GM19463 (cell line): ENCODE measurements around the gene CLCNKB.
"Not testable (repeated sequence)": the region's sequence is repeated elsewhere in the genome, so short reads cannot be mapped to it uniquely, and the experiment has no call there.

Experiments used
- ATAC-seq: cut with Tn5 transposase; IDR thresholded peaks from one replicate; pipeline ENCODE4 v1.9.1; 2021; ENCODE audit warnings: mild to moderate bottlenecking, moderate library complexity; ENCODE audit not compliant: unreplicated experiment

The CLCNKB gene

DNA sequence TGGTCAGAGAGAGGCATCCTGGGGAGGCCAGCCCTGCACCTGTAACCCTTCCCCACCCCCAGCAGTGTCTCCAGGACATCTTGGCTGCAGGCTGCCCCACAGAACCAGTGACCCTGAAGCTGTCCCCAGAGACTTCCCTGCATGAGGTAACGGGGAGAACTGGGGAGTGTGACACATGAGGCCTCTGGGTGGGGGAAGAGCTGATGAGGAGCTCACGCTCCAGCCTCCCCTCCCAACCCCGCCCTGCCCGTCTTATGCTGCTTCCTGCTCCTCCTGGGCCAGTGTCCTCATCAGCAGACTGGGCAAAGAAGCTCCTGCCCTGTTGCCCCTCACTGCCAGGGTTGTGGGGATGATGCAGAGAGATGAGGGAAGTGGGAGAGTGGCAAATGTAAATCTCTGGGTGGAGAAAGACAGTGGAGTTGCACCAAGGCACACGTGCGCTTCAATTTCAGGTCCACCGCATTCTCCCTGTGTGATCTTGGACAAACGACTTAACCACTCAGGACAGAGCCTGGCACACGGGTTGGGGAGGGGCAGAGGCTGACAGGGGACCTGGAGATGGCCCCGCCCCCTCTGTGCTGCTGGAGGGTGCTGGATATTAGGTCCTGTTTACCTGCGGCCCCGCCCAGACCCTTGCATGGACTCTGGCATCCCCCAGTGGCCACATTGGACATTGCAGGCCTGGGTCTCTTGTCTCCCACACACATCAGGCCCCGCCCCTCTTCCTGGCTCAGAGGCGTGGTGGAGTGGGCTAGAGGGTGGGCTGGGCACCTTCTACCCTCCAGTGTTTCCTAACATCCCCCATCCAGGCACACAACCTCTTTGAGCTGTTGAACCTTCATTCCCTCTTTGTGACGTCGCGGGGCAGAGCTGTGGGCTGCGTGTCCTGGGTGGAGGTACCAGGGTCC lies 12.3 kb downstream of the CLCNKB start:
- ATAC-seq: no peak

DNA sequence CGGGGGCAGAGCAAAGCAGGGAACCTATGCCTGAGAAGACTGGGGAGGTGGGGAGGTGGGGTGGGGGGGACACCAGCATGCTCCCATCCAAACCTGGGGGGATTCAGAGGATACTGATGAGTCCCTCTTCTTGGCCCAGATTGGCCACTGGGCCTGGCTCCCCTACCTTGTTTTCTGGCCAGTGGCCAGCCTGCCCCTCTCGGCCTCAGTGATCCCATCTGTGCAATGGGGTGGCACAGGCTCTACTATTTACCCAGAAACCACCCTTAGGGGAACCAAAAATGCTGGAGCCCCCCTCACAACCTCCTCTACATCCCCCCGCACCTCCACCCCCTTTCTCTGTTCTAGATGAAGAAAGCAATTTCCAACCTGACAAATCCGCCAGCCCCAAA lies 12.9 kb downstream of the CLCNKB start:
- ATAC-seq: not testable (repeated sequence)

DNA sequence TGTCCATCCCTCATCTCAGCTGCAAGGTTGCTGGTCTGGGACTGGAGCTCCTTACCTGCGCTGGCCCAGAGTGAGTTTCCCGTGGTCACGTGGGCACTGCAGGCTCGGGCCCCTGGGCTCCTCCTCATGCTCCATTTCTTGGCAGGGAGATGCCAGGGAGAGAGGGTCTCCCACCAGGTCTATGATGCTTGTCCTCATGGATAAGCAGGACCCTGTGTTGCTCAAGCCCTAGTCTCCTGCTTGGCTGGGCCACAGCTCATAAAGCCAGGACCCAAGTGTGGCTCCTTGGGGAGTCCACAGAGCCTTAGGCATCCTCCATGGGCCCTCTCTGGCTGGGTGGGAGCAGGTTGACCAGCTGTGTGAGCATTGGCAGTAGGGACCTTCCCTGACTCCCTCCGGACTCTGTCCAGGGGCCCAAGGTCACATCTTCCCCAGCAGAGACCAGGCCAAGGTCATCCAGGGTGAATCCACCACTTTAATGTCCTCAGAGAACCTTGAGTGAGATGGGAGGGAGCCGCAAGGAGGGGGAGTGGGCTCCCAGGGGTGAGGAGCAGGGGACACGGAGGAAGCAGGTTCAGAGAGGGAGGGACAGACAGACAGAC lies 13.8 kb downstream of the CLCNKB start:
- not testable (repeated sequence) for ATAC-seq

DNA sequence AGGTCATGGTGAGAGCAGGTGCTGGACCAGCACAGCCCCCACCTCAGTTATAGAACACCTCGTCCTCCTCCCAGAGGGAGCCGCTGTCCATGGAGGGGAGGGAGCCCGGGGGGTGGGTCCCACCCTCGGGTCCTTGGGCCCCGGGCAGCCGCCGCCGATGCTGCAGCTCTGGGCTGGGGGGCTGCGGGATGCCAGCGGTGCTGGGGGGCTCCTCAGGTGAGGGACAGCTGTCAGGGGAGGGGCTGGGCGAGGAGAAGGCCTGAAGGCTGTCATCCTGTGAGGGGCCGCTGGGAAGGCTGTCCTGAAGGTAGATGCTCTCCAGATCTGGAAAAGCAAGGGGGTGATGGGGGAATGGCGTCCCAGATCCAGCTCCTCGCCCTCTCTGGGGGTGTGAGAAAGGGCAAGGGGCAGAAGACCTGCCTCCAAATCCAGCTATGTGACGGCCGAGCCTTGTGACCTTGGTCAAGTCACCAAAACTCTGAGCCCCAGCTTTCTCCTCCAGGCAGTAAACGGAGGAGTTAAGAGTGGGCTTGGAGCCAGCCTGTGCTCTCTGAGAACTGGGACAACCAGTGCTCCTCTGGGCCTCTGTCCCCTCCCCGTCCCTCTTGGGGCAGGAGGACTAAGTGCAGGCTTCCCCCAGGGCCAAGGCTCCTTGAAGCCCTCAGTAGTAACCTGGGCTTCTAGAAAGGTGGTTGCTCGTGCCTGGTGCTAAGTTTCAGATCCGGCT lies 15.0 kb downstream of the CLCNKB start:
- not testable (repeated sequence) for ATAC-seq

DNA sequence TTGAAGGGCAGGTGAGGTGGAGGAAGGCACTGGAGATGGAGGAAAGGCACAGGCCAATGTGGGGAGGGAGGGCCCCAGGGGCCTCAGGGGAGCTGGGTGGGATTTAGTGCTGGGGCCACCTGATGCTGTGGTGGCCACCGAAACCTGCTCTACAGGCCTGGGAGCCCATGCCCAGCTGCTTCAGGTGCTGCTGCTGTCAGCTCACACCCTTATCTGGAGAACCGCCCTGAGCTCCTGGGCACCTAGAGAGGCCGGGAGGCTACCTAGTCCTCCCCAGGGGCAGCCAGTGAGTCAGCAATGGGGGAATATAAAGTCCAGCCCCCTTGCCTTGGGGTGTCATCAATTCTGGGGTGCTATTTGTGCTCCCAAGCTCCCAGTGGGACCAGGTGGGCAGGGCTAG lies 17.7 kb downstream of the CLCNKB start:
- no peak for ATAC-seq

DNA sequence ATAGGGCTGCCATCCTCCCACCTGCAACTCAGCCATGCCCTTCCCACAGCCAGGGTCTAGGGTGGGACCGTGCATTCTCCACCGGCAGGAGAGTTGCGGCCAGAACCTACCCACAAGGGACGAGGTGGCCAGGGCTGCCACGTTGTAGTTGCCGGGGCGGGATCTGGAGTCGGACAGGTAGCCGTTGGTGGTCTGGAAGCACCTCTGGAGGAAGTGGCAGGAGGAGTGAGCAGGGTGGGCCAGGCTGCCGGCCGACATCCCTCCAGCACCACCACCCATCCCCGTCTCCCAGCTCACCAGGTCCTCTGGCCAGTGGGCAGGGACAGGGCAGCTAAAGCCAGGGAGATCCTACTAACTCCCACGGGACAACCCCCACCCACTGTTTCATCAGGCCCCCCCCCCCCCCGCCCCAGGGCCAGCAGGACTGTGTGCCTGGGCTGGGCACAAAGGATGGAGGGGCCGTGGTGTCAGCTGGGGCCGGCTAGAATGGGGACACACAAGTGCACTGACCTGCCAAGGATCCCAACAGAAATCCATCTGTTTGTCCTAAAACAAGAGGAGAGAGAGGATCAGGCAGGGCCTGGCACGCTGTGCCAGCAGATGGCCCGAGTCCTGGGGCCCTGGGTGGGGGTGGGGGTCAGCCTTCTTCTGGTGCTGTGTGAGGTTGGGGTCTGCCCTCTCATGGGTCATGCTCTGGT lies 18.6 kb downstream of the CLCNKB start:
- ATAC-seq: not testable (repeated sequence)

DNA sequence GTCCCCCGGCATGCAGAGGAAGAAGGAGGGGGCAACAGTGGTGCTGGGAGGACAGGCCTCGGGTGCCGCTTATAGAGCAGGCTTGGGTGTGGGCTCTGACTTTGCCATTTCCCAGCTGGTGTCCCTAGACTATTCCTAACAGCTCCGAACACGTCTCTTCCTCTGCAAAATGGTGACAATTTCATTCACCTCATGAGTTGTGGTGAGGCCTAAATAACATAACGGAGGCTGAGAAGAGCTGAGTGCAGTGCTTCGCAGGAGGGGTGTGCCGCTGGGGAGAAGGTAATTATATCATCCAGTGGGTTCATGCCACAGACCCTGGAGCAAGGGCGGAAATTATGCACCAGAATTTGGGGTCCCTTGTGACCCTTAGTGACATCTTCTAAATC lies 19.1 kb downstream of the CLCNKB start:
- ATAC-seq: not testable (repeated sequence)

DNA sequence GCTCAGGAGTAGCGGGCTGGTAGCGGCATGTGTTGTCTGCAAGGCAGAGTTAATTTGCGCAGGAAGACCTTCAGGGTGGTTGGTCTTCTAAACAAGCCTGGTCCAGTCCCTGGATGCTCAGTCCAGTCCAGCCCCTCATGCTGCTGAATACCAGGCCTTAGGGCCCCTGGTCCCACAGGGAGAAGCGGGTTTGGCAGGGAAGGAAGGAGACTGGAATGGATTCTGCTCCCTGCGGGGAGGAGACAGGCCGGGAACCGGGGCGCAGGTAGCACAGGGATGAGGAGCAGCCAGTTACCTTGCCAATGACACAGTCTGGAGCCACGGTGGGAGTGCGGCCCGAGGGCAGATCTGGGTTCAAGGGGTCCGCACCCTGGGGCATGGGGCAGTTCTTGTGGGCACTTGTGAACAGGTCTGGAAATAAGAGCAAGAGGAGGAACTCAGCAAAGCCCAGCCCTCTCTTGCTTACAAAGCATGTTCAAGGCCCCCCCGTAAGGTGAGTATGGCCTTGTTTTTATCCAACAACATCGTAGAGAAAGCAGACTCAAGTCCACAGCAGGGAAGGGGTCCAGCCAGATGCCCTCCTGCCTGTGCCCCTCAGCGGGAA lies 19.7 kb downstream of the CLCNKB start:
- ATAC-seq: no peak

DNA sequence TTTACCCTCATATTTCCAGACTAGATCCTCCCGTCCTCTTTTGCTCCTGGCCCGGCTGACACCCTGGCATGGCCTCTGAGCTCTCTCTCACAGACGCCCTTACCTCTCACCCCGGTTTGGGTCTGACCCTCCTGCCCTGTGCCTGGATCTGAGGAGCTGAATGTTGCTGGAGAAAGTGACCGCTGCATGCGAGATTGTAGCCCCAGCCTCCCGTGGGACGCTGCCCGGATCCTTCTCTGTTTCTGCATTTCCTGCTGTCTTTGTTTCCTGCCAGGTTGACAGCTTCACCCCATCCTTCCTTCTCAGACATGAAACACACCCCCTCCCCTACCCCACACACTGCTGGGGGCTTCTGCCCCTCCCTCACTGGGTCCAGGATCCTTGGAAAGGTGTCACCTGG lies 20.3 kb downstream of the CLCNKB start:
- no peak for ATAC-seq

DNA sequence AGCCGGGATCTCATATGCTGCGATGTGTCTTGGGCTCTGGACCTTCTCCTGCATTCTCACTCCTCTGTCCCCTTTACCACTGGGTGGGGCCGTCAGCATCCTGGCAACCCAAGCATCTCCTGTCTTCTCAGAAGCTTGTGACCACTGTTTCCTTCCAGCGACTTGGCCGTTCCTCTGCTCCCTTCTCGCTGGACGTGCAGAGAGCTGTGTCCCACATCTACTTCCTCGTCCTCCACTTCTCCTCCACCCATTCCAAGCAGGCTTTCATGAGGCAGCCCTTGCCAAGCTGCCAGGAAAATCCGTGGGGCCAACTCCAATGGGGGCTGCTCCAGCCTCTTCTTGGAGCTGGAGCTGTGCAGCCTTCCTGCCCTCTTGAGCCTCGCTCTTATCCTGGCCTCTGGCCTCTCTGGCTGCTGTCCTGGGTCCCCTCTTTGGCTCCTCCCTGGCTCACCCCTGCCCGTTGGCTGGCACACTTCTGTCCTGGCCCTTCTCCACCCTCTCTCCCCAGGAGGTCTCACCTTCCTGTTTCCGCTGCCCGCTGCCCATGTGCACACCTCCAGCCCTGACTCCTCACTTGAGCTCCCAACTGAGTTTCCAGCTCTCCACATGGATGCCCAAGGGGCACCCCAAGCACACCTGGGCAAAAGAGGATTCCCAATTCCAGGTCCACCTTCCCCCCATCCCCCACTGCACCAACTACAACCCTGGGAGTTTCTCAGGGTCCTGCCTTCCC lies 21.1 kb downstream of the CLCNKB start:
- no peak for ATAC-seq

DNA sequence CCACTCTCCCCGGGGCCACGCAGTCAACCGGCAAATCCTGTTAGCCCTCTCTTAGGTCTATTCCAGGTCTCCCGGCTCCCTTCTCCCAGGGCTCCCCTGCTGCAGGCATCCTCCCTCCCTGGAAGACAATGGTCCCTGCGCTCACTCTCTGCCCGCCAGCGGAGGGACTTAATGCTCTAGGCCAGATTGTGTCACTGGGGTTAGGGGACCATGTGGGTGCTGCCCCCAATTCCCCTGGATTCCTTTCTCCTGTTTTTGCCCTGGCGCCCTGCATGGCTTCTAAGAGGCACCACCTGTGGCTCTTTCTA lies 21.6 kb downstream of the CLCNKB start:
- ATAC-seq: no peak

DNA sequence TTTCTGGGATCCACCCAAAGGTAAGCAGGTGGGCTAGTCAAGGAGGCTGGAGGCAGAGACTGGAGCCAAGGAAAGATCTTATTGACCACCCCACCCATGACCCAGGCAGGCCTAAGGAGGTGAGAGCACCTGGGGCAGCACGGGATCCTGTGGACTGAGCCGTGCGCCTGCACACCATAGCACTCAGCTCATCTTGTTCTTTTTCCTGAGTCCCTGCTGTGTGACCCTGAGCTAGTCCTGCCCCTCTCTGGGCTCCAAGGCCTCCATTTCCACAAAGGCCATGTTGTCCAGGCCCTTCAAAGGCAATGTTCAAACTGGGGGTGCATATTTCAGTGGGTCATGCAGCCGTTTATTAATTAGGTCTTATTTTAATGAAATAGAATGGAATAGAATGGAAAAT lies 22.7 kb downstream of the CLCNKB start:
- ATAC-seq: no peak

DNA sequence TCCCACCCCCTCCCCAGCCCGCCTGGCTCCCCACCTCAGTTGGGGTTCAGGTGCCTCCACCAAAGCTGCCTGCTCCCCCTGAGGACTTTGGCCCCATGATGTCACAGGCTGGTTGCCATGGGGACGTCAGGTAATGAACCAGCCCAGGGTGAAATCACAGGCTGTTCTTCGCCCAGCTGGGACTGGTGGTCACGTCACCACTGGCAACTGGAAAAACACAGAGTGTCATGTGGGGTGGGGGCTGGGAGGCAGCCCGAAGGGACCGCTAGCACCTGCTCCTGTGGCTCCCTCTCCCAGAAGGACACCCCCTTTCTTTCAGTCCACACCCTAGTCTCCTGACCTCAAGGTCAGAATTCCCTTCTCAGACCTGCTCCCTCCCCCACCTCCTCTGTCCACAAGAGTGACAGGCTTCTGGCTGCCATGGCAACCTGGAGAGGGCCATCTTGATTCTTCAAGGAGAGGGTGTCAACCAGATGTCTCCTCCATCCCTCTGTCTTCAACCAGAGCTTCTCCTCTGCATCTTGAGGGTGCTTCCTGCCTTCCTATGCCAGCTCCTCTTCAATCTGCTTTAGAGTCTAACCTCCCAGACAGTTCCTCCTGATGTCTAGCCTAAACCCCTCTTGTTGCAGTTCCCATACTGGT lies 23.7 kb downstream of the CLCNKB start:
- no peak for ATAC-seq

DNA sequence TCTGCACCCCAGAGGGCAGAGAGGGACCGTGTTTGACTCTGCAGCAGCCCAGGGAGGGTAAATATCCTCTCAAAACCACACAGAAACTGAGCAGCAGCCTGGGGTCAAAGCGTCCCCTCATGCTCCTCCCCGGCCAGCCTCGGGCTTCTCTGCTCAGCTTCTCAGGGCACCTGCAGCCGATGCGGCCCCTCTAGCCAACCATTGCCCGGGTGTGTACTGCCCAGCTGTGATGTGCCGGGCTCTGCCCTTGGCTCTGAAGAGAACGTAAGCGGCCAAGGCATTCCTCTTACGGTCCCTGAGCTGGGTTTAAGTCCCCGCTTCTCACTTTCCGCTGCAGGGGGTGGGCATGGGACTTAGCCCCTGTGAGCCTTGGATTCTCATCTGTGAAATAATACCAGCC lies 24.4 kb downstream of the CLCNKB start:
- ATAC-seq: no peak

DNA sequence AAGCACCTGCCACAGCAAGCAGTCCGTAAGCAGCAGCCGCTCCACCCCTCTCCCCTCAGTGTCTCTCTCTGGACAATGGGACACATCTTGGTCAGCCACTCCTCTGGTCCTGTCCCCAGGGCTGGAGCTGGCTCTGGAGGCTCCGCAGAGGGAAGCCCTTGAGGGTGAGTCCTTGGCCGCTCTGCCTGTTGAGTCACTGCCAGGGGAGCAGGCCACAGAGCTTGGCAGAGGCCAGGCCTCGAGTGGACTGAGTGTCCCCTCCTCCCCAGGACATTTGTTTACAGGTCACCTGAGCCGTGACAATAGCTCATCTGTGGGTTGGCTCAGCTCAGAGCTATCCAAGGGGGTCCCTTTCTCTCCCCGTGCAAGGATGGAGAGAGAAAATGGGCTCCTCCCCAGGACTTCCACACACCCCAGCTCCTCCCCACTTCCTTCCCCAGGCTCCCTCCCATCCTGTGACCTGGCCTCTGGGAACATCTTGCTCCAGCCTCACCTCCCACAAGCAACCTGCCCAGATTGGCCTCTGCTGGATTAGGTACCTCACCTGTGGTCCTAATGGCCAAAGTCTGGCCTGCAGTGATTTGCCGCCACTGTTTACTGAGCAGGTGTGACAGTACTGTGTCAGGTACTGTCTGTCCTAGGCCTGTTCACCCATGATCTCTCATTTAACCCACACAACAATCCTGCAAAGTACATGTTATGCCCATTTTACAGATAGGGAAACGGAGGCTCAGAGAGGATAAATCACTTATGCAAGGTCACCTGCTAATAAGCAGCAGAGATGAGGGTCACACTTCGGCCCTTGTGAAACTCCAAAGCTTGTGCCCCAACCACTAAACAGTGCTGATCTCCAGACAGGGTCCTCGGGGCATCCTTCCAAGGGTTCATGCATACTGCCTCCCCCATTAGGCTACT lies 25.0 kb downstream of the CLCNKB start:
- no peak for ATAC-seq

DNA sequence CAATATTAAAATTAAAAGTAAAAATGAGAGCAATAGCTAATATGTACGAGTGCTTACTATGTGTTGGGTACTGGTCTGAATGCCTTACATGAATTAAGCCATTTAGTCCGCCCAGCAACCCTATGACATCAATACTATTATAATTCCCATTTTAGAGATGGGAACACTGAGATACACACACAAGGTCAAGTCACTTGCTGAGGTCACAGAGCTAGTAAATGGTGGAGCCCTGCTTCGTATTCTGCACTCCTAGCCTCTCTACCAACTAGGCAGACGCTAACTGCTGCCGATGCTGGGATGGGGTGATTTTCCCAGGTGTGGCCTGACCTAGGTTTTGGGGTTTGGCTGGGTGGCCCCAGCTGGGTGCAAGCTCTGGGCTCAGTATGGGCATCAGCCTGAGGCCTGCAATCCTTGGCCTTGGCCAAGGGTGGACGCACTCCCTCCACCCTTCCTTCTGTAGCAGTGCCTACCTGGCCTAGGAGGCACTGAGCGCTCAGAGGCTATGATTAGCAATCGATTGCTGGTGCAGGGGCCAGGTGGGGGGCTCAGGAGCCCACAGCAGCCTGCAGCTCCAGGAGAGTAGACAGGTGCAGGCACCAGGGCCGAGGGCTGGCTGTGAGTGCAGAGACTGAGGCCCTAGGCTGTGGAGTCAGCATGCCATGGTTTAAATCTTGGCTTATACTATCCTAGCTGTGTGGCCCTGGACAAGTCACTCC lies 27.2 kb downstream of the CLCNKB start:
- no peak for ATAC-seq

DNA sequence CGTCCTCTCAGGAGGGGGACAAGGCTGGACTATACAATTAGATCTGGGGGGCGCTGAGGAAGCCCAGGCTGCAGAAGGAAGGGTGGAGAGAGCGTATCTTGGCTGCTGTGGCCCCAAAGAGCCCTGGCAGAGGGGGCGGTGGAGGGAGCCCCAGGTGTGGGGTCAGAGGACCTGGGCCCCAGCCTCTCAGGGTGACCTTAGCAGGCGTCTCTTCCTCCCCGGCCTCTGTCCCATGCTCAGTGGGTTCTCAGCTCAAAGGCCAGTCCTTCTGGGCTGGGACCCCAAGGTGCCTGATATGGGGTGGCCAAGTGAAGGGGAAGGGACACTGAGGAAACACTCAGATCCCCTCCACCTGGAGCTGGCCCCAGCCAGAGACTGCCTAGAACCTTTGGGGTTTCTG lies 28.0 kb downstream of the CLCNKB start:
- no peak for ATAC-seq

DNA sequence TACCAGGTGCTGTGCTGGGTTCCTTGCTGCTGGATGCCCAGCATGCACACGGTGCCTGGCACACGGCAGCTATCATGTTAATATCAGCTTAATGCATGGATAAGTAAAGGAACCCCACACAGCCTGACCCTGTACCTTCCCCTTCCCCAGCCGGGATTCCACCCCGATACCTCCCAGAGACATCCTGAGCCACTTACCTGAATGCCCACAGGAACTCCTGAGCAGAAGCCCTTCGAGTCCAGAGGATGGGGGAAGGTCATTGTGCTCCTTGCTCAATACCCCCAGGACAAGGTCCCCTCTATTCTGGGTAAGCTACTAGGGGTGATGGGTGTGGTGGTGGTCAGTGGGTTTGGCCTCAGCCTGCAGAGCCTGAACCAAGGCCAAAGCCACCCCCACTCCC lies 28.5 kb downstream of the CLCNKB start:
- ATAC-seq: no peak
